Smooth muscle cell (in vitro differentiated cells): ENCODE results near the gene UGT1A6. TPM values are rescaled to one million over a fixed set of nuclear protein-coding genes. Genes with fewer than 3 reads are reported as not detected.
"Not testable (repeated sequence)": the region's sequence is repeated elsewhere in the genome, so short reads cannot be mapped to it uniquely, and the experiment has no call there.

Source experiments
- DNase-seq: peaks from one replicate; lab custom pipeline; 2025; ENCODE audit not compliant: unreplicated experiment; lab: John Stamatoyannopoulos, UW
- H2AFZ ChIP-seq: fragments of 200-600 bp; sonication (generic); 2 replicates; pipeline ENCODE4 v1.6.0; 2016; ENCODE audit warnings: antibody characterized with exemption, low read depth, mild to moderate bottlenecking
- H3F3A ChIP-seq: fragments of 200-600 bp; sonication (generic); 2 replicates; pipeline ENCODE4 v1.6.0; 2017; ENCODE audit warnings: antibody characterized with exemption, low read depth
- H3K27ac ChIP-seq: fragments of 200-600 bp; sonication (generic); 2 replicates; pipeline ENCODE4 v1.5.1; 2016; ENCODE audit warnings: low read depth, mild to moderate bottlenecking
- H3K27me3 ChIP-seq: fragments of 200-600 bp; sonication (generic); 2 replicates; pipeline ENCODE4 v1.6.1; 2016; ENCODE audit warnings: low read depth, mild to moderate bottlenecking
- H3K36me3 ChIP-seq: fragments of 200-600 bp; sonication (generic); 2 replicates; pipeline ENCODE4 v1.5.1; 2016; ENCODE audit warnings: low read depth
- H3K4me1 ChIP-seq: fragments of 200-600 bp; sonication (generic); 2 replicates; pipeline ENCODE4 v1.5.1; 2016; ENCODE audit warnings: low read depth
- H3K4me2 ChIP-seq: fragments of 200-600 bp; sonication (generic); 2 replicates; pipeline ENCODE4 v1.6.0; 2016; ENCODE audit warnings: mild to moderate bottlenecking
- H3K4me3 ChIP-seq: fragments of 200-600 bp; sonication (generic); 2 replicates; pipeline ENCODE4 v1.5.1; 2016; ENCODE audit warnings: mild to moderate bottlenecking
- H3K79me2 ChIP-seq: fragments of 200-600 bp; sonication (generic); 2 replicates; pipeline ENCODE4 v1.6.0; 2016; ENCODE audit warnings: low read depth, mild to moderate bottlenecking
- H3K9ac ChIP-seq: fragments of 200-600 bp; sonication (generic); 2 replicates; pipeline ENCODE4 v1.6.0; 2016; ENCODE audit warnings: low read depth
- H3K9me3 ChIP-seq: fragments of 200-600 bp; sonication (generic); replicated peaks from 2 replicates; pipeline ENCODE4 v1.5.1; 2016; ENCODE audit warnings: low read depth
- H4K20me1 ChIP-seq: fragments of 200-600 bp; sonication (generic); 2 replicates; pipeline ENCODE4 v1.6.0; 2016; ENCODE audit warnings: low read depth
- WGBS: methylation state at CpG from one replicate; pipeline ENCODE4 v1.1.7; 2016; ENCODE audit warnings: low lambda C conversion rate; 5-methylcytosine and 5-hydroxymethylcytosine counted together
- polyA plus RNA-seq: library from polyadenylated mRNA; unstranded; fragments of >200 nt; fragmentation: Nextera tagmentation; extraction: Ambion mirVana; gene quantifications from 2 replicates; pipeline ENCODE4 v1.2.1, GENCODE V29; 2016
- total RNA-seq: library from RNA; depleted of rRNA; stranded (reverse); fragments of >200 nt; gene quantifications from 2 replicates; pipeline ENCODE4 v1.2.3, GENCODE V29; 2014
- TF ChIP-seq, protein P1 (sequence below): fragments of 200-600 bp; sonication (generic); IDR thresholded peaks from 2 replicates; pipeline ENCODE4 v1.5.1; 2017; ENCODE audit warnings: borderline replicate concordance, mild to moderate bottlenecking, antibody characterized with exemption; ENCODE audit not compliant: insufficient read depth, poor library complexity, severe bottlenecking

UGT1A6 gene
- total and polyA plus RNA-seq, 2 experiments from 2014 or later = 0.63 TPM; not detected in 1

DNA sequence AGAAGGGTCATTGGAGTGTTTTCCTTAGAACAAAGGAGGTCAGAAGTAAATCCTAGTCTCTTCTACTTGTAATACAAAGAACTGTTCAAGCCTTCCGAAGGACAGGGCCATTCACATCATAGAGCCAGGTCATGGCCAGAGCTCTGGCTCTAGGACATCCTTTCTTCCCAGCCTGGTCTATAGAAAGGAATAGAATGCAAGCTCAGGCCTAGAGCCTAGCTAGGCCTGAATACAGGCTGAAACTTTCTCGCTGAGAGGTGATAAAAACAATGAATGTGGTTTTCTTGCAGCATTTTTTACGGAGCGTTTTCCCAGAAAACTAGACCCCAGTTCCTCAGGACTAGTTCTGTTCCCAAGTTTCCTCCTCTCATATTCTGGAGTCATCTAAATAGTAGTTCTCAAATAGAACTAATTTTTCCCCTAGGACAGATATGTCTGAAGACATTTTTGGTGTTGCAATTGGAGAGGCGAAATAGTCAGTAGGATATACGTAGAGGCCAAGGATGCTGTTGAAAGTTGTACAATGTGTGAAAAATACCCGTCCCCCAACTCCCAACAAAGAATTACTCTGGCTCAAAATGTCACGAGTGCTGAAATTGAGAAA is 6.8 kb downstream of the UGT1A6 start:
- H3K79me2 ChIP-seq = no peaks in the 10 kb centered on the region
- H4K20me1 ChIP-seq = no peaks in the 10 kb centered on the region
- H3K9ac ChIP-seq = peak overlapping the region; percentile 31
- peak overlapping the region; percentile 65 for H3K4me2 ChIP-seq
- peak overlapping the region; percentile 77 for H3K27ac ChIP-seq
- 67% methylated on average over 8 of the region's 8 CpGs for WGBS
- H3K4me1 ChIP-seq = peaks cover 14% of the 10 kb centered on the region
- H3K36me3 ChIP-seq = no peaks in the 10 kb centered on the region
- H2AFZ ChIP-seq = peak overlapping the region; percentile 56
- peaks cover 12% of the 10 kb centered on the region for H3F3A ChIP-seq
- H3K27me3 ChIP-seq = no peaks in the 10 kb centered on the region
- no peak overlapping the region for H3K4me3 ChIP-seq
- TF ChIP-seq, protein P1, sequence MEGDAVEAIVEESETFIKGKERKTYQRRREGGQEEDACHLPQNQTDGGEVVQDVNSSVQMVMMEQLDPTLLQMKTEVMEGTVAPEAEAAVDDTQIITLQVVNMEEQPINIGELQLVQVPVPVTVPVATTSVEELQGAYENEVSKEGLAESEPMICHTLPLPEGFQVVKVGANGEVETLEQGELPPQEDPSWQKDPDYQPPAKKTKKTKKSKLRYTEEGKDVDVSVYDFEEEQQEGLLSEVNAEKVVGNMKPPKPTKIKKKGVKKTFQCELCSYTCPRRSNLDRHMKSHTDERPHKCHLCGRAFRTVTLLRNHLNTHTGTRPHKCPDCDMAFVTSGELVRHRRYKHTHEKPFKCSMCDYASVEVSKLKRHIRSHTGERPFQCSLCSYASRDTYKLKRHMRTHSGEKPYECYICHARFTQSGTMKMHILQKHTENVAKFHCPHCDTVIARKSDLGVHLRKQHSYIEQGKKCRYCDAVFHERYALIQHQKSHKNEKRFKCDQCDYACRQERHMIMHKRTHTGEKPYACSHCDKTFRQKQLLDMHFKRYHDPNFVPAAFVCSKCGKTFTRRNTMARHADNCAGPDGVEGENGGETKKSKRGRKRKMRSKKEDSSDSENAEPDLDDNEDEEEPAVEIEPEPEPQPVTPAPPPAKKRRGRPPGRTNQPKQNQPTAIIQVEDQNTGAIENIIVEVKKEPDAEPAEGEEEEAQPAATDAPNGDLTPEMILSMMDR = no peak
- no peak for DNase-seq
- no peaks in the 10 kb centered on the region for H3K9me3 ChIP-seq

DNA sequence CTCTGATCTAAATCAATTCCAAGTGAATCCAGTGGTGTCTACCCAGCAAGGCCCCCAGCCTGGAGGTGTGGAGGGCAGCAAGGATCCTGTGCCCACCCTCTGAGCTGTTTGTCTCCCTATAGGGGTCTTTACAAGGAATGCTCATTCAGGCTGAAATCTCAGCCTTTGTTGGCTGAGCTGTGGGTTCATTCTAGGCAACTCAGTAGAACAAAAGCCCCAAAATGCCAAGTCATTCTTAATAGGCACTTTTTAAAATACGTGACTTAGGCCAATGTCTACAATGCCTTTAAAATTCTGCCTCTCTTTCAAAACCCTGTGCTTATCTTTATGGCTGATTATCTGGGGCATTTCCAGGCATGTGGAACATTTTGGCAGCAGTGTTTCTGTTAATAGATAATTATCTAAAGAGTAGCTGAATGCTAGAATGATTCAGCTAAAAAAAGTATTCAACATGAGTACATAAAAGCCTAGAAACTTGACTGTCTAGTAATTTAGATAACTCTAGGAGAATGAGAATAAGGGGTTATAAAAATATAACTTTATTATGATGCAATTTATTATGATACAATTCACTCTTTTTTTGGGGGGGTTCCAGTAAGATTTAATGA is 7.4 kb downstream of the UGT1A6 start:
- H3K27ac ChIP-seq = peak overlapping the region; percentile 77
- WGBS = 0% methylated on average over 1 of the region's 1 CpG
- no peaks in the 10 kb centered on the region for H3K27me3 ChIP-seq
- no peak for DNase-seq
- H3F3A ChIP-seq = peaks cover 12% of the 10 kb centered on the region
- no peaks in the 10 kb centered on the region for H3K36me3 ChIP-seq
- H2AFZ ChIP-seq = peak overlapping the region; percentile 56
- no peaks in the 10 kb centered on the region for H3K9me3 ChIP-seq
- peaks cover 14% of the 10 kb centered on the region for H3K4me1 ChIP-seq
- H3K9ac ChIP-seq = peak overlapping the region; percentile 31
- TF ChIP-seq, protein P1 = no peak
- H3K79me2 ChIP-seq = no peaks in the 10 kb centered on the region
- H3K4me2 ChIP-seq = peak overlapping the region; percentile 65
- H3K4me3 ChIP-seq = no peak overlapping the region
- no peaks in the 10 kb centered on the region for H4K20me1 ChIP-seq

DNA sequence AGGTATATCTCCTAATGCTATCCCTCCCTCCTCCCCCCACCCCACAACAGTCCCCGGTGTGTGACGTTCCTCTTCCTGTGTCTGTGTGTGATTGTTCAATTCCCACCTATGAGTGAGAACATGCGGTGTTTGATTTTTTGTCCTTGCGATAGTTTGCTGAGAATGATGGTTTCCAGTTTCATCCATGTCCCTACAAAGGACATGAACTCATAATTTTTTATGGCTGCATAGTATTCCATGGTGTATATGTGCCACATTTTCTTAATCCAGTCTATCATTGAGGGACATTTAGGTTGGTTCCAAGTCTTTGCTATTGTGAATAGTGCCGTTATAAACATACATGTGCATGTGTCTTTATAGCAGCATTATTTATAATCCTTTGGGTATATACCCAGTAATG is 8.2 kb downstream of the UGT1A6 start:
- not testable (repeated sequence) for DNase-seq, H3K36me3 ChIP-seq, H3K4me3 ChIP-seq, H3K79me2 ChIP-seq, H3K27ac ChIP-seq, H2AFZ ChIP-seq, H3K27me3 ChIP-seq, H3K9me3 ChIP-seq, H3K4me2 ChIP-seq, H3K9ac ChIP-seq, H4K20me1 ChIP-seq
- WGBS = 93% methylated on average over 5 of the region's 5 CpGs
- peaks cover 14% of the 10 kb centered on the region for H3K4me1 ChIP-seq
- H3F3A ChIP-seq = peaks cover 12% of the 10 kb centered on the region

- no peak overlapping the region for H3K9ac ChIP-seq
- WGBS = 61% methylated on average over 3 of the region's 3 CpGs
Observed at GRCh38 chr2:233702238-233702637, 9.5 kb downstream of the UGT1A6 start.

More at GRCh38 chr2:233702238-233702637, 9.5 kb downstream of the UGT1A6 start:
- H2AFZ ChIP-seq = no peak overlapping the region
- no peak for DNase-seq
- TF ChIP-seq, protein P1 = no peak
- H3K27ac ChIP-seq = no peak overlapping the region
- no peaks in the 10 kb centered on the region for H3K27me3 ChIP-seq
- no peaks in the 10 kb centered on the region for H3K9me3 ChIP-seq
- H3K79me2 ChIP-seq = no peaks in the 10 kb centered on the region
- H3K4me1 ChIP-seq = peaks cover 14% of the 10 kb centered on the region
- no peaks in the 10 kb centered on the region for H3K36me3 ChIP-seq
- H4K20me1 ChIP-seq = no peaks in the 10 kb centered on the region
- no peak overlapping the region for H3K4me3 ChIP-seq
- H3K4me2 ChIP-seq = no peak overlapping the region
- H3F3A ChIP-seq = peaks cover 12% of the 10 kb centered on the region
